Esophagus squamous epithelium (tissue), 5 donors: ENCODE measurements around the gene DCC. TPM values are rescaled to one million over a fixed set of nuclear protein-coding genes. Genes with fewer than 3 reads are reported as not detected.

ENCODE experiments used
- DNase-seq: peaks from one replicate; lab custom pipeline; 2025; lab: John Stamatoyannopoulos, UW
- H3K27ac ChIP-seq, 4 donors: fragments of 200-600 bp; sonication (generic); one replicate each; pipeline ENCODE4 v1.5.1; 2016 to 2019; ENCODE audit warnings: mild to moderate bottlenecking in 1 of 4
- H3K27me3 ChIP-seq, 4 donors: fragments of 200-600 bp; sonication (generic); 1 replicate in 3 of 4; 2 replicates in 1 of 4; pipeline versions ENCODE4 v1.5.1 to v1.6.0; 2017 to 2021; ENCODE audit warnings: antibody characterized with exemption in 1 of 4
- H3K36me3 ChIP-seq, 3 donors: fragments of 200-600 bp; sonication (generic); one replicate each; pipeline ENCODE4 v1.5.1; 2016 to 2019
- H3K4me1 ChIP-seq, 3 donors: fragments of 200-600 bp; sonication (generic); one replicate each; pipeline ENCODE4 v1.5.1; 2017 to 2019
- H3K4me3 ChIP-seq, 4 donors: fragments of 200-600 bp; sonication (generic); 1 replicate in 3 of 4; 2 replicates in 1 of 4; pipeline ENCODE4 v1.5.1; 2016 to 2019; ENCODE audit warnings: mild to moderate bottlenecking in 2 of 4, moderate library complexity in 1 of 4
- H3K9me3 ChIP-seq, 3 donors: fragments of 200-600 bp; sonication (generic); one replicate each; pipeline ENCODE4 v1.5.1; 2016 to 2019
- POLR2A ChIP-seq, 4 donors: fragments of 450-650 bp; IDR thresholded peaks; one replicate each; pipeline ENCODE4 v1.6.1; 2017; ENCODE audit warnings: antibody characterized with exemption in 4 of 4, mild to moderate bottlenecking in 4 of 4, moderate library complexity in 3 of 4
- WGBS, 2 donors: methylation state at CpG; one replicate each; pipeline ENCODE4 v1.1.5; 2018; 5-methylcytosine and 5-hydroxymethylcytosine counted together
- intact Hi-C: fragments of 100-400 bp; cut with DNase I; formaldehyde crosslinking; loops from one replicate; pipeline ENCODE4 v1.15.0; 2022
- total RNA-seq, 4 donors: library from RNA; depleted of rRNA; stranded (reverse); fragments of >200 nt; gene quantifications; one replicate each; pipeline ENCODE4 v1.1.0, GENCODE V29; 2016
- TF ChIP-seq, protein P1 (sequence below), 6 experiments: fragments of 450-650 bp in 4 of 6; fragments of 200-600 bp in 2 of 6; sonication (generic) in 2 of 6; IDR thresholded peaks; one replicate each; pipeline ENCODE4 v1.5.1; 2016 to 2019; ENCODE audit warnings: antibody characterized with exemption in 6 of 6, mild to moderate bottlenecking in 4 of 6, moderate library complexity in 4 of 6
- donor health status: DM: yes; HTN: yes; CAD: no.

The DCC gene
- total RNA-seq, 4 donors from 2014 or later: 0.06 to 0.95 TPM; not detected in 2

DNA sequence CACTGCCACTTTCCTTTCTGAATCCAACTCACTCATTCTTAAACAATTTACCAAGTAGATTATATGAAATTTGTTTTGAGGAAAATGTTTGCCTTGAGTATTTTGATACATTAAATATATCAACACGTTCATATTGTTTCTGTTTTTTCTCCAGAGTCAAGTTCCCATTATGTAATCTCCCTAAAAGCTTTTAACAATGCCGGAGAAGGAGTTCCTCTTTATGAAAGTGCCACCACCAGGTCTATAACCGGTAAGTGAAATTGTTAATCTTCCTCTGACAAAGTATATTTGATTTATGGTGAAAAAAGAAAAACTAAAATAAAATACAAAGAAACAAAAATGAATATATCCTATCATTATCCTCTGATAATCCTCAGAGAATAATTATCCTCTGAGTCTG lies 1045.9 kb downstream of the DCC start:
- no peak overlapping the region for H3K4me3 ChIP-seq
- DNase-seq: no peak
- H3K36me3 ChIP-seq: no peaks in the 10 kb centered on the region
- H3K27ac ChIP-seq: no peak overlapping the region
- no peaks in the 10 kb centered on the region for H3K9me3 ChIP-seq
- H3K4me1 ChIP-seq: no peaks in the 10 kb centered on the region
- H3K27me3 ChIP-seq: no peaks in the 10 kb centered on the region
- 35 to 45% methylated on average over 3 of the region's 3 CpGs for WGBS, 2 donors
- no peak for TF ChIP-seq POLR2A (IDR thresholded peaks at IDR 0.05)
- intact Hi-C loops: no loop called here

DNA sequence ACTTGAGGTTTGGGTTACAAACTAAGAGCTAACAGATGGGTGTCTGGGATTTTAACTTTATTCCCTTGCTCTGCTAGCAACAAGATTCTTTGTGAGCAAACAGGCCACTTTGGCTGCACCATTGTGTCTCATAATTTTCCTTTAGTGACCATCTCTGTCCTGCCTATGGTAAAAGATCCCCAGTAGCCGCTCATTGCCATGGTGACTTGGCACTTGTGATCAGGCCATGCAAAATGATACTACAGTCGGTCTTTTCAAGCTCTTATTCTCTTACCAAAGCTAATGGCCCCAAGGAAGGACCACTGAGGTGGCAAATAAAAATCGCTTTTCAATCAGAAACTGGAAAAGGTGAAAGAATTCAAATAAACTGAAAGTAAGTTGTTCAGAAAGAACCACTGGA lies 1047.6 kb downstream of the DCC start:
- Histone ChIP-seq H3K27ac (no peak overlapping the region), H3K4me3 (no peak overlapping the region), H3K36me3 (no peaks in the 10 kb centered on the region), H3K27me3 (no peaks in the 10 kb centered on the region), H3K9me3 (no peaks in the 10 kb centered on the region), H3K4me1 (no peaks in the 10 kb centered on the region)
- DNase-seq: no peak
- WGBS, 2 donors: 51 to 68% methylated on average over 3 of the region's 3 CpGs
- no peak for TF ChIP-seq POLR2A (IDR thresholded peaks at IDR 0.05)
- TF ChIP-seq, protein P1, sequence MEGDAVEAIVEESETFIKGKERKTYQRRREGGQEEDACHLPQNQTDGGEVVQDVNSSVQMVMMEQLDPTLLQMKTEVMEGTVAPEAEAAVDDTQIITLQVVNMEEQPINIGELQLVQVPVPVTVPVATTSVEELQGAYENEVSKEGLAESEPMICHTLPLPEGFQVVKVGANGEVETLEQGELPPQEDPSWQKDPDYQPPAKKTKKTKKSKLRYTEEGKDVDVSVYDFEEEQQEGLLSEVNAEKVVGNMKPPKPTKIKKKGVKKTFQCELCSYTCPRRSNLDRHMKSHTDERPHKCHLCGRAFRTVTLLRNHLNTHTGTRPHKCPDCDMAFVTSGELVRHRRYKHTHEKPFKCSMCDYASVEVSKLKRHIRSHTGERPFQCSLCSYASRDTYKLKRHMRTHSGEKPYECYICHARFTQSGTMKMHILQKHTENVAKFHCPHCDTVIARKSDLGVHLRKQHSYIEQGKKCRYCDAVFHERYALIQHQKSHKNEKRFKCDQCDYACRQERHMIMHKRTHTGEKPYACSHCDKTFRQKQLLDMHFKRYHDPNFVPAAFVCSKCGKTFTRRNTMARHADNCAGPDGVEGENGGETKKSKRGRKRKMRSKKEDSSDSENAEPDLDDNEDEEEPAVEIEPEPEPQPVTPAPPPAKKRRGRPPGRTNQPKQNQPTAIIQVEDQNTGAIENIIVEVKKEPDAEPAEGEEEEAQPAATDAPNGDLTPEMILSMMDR (IDR thresholded peaks at IDR 0.05): no peak
- intact Hi-C loops: no loop called here

DNA sequence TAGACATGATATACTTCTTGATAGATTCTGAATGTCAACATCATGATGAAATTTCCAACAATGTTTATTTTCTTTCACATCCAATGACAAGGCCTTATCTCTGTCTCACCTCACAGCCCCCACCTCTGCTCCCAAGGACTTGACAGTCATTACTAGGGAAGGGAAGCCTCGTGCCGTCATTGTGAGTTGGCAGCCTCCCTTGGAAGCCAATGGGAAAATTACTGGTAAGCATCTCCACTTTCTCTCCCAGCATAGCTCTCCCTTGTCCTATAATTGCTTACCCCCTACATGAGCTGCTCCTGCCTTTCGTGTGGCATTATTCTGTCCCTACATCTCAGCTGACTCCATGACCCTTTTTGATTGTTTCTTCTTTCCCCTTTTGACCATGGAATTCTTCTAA lies 1062.7 kb downstream of the DCC start:
- Histone ChIP-seq H3K27me3 (no peaks in the 10 kb centered on the region), H3K27ac (no peak overlapping the region), H3K4me1 (no peaks in the 10 kb centered on the region), H3K9me3 (no peaks in the 10 kb centered on the region), H3K36me3 (no peaks in the 10 kb centered on the region), H3K4me3 (no peak overlapping the region)
- DNase-seq: no peak
- 43 to 52% methylated on average over 3 of the region's 3 CpGs for WGBS, 2 donors
- intact Hi-C loops: no loop called here
- no peak for TF ChIP-seq POLR2A (IDR thresholded peaks at IDR 0.05)
- TF ChIP-seq, protein P1 (IDR thresholded peaks at IDR 0.05): no peak

DNA sequence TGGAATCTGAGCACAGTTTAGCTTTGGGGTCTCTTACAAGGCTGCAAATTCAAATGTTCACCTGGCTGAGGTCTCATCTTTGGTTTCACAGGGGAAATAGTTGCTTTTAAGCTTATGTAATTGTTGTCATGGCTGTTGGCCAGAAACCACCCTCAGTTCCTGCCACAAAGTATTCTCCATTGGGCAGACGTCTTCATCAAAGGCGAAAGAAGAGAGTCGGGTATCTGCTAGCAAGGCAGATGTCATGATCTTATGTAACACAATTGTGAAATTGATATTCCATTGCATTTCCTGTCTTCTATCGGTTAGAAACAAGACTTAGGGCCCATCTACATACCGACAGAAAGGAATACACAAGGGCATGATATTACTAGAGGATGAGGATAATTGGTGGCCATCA lies 1068.3 kb downstream of the DCC start:
- H3K9me3 ChIP-seq: no peaks in the 10 kb centered on the region
- 88% methylated on average over 5 of the region's 5 CpGs for WGBS, 2 donors
- intact Hi-C loops: no loop called here
- no peak for DNase-seq
- H3K36me3 ChIP-seq: no peaks in the 10 kb centered on the region
- H3K4me3 ChIP-seq: no peak overlapping the region
- TF ChIP-seq, protein P1 (IDR thresholded peaks at IDR 0.05): no peak
- TF ChIP-seq POLR2A (IDR thresholded peaks at IDR 0.05): no peak
- H3K4me1 ChIP-seq: no peaks in the 10 kb centered on the region
- no peaks in the 10 kb centered on the region for H3K27me3 ChIP-seq
- no peak overlapping the region for H3K27ac ChIP-seq

DNA sequence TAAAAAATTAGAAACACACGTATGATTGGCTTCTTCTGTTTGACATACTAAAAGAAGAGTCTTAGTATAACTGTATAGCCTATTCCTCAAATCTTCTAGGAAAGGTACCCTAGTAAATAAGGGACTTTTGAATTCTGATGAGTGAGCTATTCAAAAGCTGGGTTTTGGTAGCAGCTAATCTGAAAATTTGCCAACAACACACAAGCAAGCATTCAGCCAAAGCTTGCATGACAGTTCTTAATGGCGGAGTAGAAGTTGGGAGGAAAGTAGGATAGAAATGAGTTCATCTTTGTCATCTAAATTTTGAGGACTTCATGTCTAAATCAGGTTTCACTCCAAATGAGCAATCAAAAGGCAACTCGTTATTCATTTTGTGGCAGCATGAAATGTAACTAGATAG lies 1071.5 kb downstream of the DCC start:
- Histone ChIP-seq H3K36me3 (no peaks in the 10 kb centered on the region), H3K4me3 (no peak overlapping the region), H3K4me1 (no peaks in the 10 kb centered on the region), H3K27ac (no peak overlapping the region), H3K9me3 (no peaks in the 10 kb centered on the region), H3K27me3 (no peaks in the 10 kb centered on the region)
- DNase-seq: no peak
- TF ChIP-seq POLR2A (IDR thresholded peaks at IDR 0.05): no peak
- TF ChIP-seq, protein P1 (IDR thresholded peaks at IDR 0.05): no peak
- WGBS, 2 donors: 48 to 67% methylated on average over 3 of the region's 3 CpGs
- intact Hi-C loops: no loop called here

DNA sequence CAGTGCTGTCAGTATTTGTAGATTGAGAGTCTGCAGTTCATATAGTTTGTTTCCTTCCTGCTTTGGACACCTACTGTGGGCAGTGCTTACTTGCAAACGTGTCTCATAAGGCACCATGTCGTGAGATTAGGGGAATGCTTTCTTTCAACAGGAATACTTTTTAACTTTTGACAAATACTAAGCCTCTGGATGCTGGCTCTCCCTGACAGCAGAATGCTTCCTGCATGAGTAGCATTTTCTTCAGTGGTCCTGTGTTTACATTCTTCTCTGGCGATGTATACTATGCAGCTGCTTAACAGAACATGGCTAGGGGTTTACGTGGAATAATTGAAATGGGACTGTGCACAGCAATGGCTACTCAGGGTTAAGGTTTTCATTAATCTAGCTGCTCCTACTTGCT lies 1077.0 kb downstream of the DCC start:
- H3K27me3 ChIP-seq: no peaks in the 10 kb centered on the region
- no peaks in the 10 kb centered on the region for H3K9me3 ChIP-seq
- WGBS, 2 donors: 9 to 11% methylated on average over 4 of the region's 4 CpGs
- DNase-seq: no peak
- no peak overlapping the region for H3K4me3 ChIP-seq
- intact Hi-C loops: no loop called here
- TF ChIP-seq POLR2A (IDR thresholded peaks at IDR 0.05): no peak
- TF ChIP-seq, protein P1 (IDR thresholded peaks at IDR 0.05): no peak
- H3K27ac ChIP-seq: no peak overlapping the region
- H3K36me3 ChIP-seq: no peaks in the 10 kb centered on the region
- no peaks in the 10 kb centered on the region for H3K4me1 ChIP-seq
